ENCODE results near the gene RAP1GDS1. TPM values are rescaled to one million over a fixed set of nuclear protein-coding genes. Genes with fewer than 3 reads are reported as not detected.
"Not testable (repeated sequence)": the region's sequence is repeated elsewhere in the genome, so short reads cannot be mapped to it uniquely, and the experiment has no call there.

Gene RAP1GDS1
- total RNA-seq, 1 donor from 2014 or later = 121 TPM

DNA sequence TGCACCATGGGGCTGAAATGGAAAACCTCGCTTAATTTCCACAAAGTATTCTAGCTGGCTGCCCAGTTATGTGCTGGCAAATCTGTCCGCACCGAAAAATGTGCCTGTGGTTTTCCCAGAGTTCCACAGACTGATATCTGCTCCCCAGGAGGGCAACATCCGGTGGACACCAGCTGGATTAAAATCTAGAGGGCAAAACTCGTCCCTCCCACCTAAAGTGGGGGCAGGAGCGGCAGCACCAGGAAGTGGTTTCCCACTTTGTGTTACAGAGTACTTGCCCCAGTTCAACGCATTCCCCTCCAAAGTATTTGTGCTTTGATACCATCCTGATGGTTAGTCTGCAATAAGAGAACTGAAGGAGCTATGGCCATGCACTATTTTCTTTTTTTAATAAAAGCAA, 209.6 kb downstream of the RAP1GDS1 start:
- DNase-seq = no peak
- no peak for TF ChIP-seq CTCF (IDR thresholded peaks at IDR 0.05; ENCODE audit: partially characterized antibody, unreplicated experiment)
- Mint-ChIP-seq H3K36me3 (ENCODE audit: unreplicated experiment) (no peaks in the 10 kb centered on the region), H3K27ac (ENCODE audit: unreplicated experiment) (no peak overlapping the region), H3K27me3 (ENCODE audit: unreplicated experiment) (no peaks in the 10 kb centered on the region), H3K4me3 (ENCODE audit: unreplicated experiment) (no peak overlapping the region), H3K4me1 (ENCODE audit: low read depth, unreplicated experiment) (peaks cover 7% of the 10 kb centered on the region), H3K9me3 (ENCODE audit: unreplicated experiment) (peaks cover 4% of the 10 kb centered on the region)

DNA sequence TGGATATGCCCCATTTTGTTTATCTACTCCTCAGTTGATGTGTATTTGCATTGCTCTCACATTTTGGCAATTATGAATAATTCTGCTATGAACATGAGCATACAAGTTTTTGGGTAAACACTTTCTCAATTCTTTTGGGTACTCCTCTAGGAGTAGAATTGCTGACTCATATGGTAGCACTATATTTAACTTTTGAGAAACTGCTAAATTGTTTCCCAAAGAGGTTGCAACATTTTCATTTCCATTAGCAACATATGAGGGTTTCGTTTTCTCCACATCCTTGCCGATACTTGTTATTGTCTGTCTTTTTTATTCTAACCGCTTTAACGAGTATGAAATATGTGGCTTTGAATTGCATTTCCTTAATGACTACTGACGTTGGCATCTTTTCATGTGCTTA, 211.9 kb downstream of the RAP1GDS1 start:
- Mint-ChIP-seq H3K9me3 (ENCODE audit: unreplicated experiment) (no peaks in the 10 kb centered on the region), H3K4me3 (ENCODE audit: unreplicated experiment) (no peak overlapping the region), H3K27ac (ENCODE audit: unreplicated experiment) (no peak overlapping the region), H3K4me1 (ENCODE audit: low read depth, unreplicated experiment) (peaks cover 7% of the 10 kb centered on the region), H3K36me3 (ENCODE audit: unreplicated experiment) (no peaks in the 10 kb centered on the region), H3K27me3 (ENCODE audit: unreplicated experiment) (no peaks in the 10 kb centered on the region)
- TF ChIP-seq CTCF (IDR thresholded peaks at IDR 0.05; ENCODE audit: partially characterized antibody, unreplicated experiment) = no peak
- no peak for DNase-seq

DNA sequence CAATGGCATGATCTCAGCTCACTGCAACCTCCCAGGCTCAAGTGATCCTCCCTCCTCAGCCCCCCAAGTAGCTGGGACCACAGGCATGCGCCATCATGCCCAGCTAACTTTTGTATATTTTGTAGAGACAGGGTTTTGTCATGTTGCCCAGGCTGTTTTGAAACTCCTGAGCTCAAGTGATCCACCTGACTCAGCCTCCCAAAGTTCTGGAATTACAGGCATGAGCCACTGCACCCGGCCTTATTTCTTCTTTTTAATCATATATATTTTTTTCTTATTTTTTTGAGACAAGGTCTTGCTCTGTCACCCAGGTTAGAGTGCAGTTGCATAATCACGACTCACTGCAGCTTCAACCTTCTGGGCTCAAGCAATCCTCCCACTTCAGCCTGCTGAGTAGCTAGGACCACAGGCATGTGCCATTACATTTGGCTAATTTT, 213.2 kb downstream of the RAP1GDS1 start:
- no peaks in the 10 kb centered on the region for H3K36me3 Mint-ChIP-seq (ENCODE audit: unreplicated experiment)
- no peak for TF ChIP-seq CTCF (IDR thresholded peaks at IDR 0.05; ENCODE audit: partially characterized antibody, unreplicated experiment)
- H3K4me1 Mint-ChIP-seq (ENCODE audit: low read depth, unreplicated experiment) = peaks cover 3% of the 10 kb centered on the region
- no peaks in the 10 kb centered on the region for H3K27me3 Mint-ChIP-seq (ENCODE audit: unreplicated experiment)
- no peak overlapping the region for H3K27ac Mint-ChIP-seq (ENCODE audit: unreplicated experiment)
- H3K9me3 Mint-ChIP-seq (ENCODE audit: unreplicated experiment) = no peaks in the 10 kb centered on the region
- no peak overlapping the region for H3K4me3 Mint-ChIP-seq (ENCODE audit: unreplicated experiment)
- no peak for DNase-seq

DNA sequence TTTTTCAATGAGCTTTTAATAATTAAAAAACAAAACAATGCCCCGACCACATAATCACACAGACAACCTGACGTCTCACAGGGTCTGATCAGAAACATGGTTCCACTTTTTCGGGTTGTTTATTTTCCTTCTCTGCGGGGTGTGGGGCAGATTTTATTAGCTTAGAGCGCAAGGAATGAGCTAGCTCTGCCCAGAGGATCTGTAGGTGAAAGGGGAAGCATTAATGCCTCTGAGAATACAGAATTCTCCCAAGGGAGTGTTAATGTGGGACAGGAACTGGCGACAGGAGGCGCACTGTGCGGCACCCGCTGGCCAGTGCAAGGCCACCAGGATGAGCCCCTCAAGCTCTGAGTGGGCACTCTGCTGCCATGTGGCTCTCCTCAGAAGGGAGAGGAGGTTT, 215.7 kb downstream of the RAP1GDS1 start:
- no peak overlapping the region for H3K27ac Mint-ChIP-seq (ENCODE audit: unreplicated experiment)
- no peaks in the 10 kb centered on the region for H3K9me3 Mint-ChIP-seq (ENCODE audit: unreplicated experiment)
- no peak for TF ChIP-seq CTCF (IDR thresholded peaks at IDR 0.05; ENCODE audit: partially characterized antibody, unreplicated experiment)
- no peak overlapping the region for H3K4me3 Mint-ChIP-seq (ENCODE audit: unreplicated experiment)
- no peaks in the 10 kb centered on the region for H3K27me3 Mint-ChIP-seq (ENCODE audit: unreplicated experiment)
- H3K4me1 Mint-ChIP-seq (ENCODE audit: low read depth, unreplicated experiment) = no peaks in the 10 kb centered on the region
- DNase-seq = no peak
- H3K36me3 Mint-ChIP-seq (ENCODE audit: unreplicated experiment) = no peaks in the 10 kb centered on the region

DNA sequence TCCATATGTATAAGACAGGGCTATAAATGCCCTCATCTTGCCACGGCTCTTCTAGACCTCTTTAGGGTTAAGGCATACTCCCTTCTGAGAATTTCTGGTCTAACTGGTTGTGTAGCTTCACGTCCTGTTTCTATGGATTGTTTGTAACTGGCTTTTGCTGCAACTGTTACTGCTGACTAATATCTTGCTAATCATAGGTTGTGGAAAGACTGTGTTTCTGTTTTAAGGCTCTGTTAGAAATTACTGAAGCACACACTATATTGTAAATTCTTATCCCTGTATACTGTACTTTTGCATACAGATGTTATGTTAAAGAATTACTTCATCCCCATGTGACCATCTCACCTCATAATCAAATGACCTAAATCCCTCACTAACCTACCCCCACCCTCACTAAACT, 218.4 kb downstream of the RAP1GDS1 start:
- not testable (repeated sequence) for H3K9me3 Mint-ChIP-seq (ENCODE audit: unreplicated experiment); H3K27ac Mint-ChIP-seq (ENCODE audit: unreplicated experiment); H3K4me1 Mint-ChIP-seq (ENCODE audit: low read depth, unreplicated experiment); H3K36me3 Mint-ChIP-seq (ENCODE audit: unreplicated experiment); H3K4me3 Mint-ChIP-seq (ENCODE audit: unreplicated experiment); DNase-seq; H3K27me3 Mint-ChIP-seq (ENCODE audit: unreplicated experiment)

DNA sequence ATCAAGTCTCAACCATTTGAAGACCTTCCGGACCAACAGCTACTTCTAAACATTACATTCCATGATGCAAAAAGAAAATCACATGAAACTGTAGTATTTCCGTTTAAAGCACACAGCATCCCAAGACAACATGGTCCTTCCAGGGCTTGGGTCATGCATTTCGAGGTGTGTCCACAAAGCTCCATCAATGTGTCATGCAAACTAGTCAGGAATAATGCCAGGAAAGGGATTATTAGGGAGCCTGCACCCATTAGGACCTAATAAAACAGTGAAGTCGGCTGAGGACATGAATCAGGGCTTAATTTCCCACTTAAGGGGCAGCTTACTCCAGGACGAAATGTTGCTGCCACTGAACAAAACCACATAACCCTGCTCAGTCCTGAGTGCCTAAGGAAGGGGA, 219.4 kb downstream of the RAP1GDS1 start:
- no peaks in the 10 kb centered on the region for H3K4me1 Mint-ChIP-seq (ENCODE audit: low read depth, unreplicated experiment)
- H3K27ac Mint-ChIP-seq (ENCODE audit: unreplicated experiment) = no peak overlapping the region
- TF ChIP-seq CTCF (IDR thresholded peaks at IDR 0.05; ENCODE audit: partially characterized antibody, unreplicated experiment) = no peak
- H3K9me3 Mint-ChIP-seq (ENCODE audit: unreplicated experiment) = no peaks in the 10 kb centered on the region
- H3K36me3 Mint-ChIP-seq (ENCODE audit: unreplicated experiment) = no peaks in the 10 kb centered on the region
- H3K4me3 Mint-ChIP-seq (ENCODE audit: unreplicated experiment) = no peak overlapping the region
- DNase-seq = no peak
- no peaks in the 10 kb centered on the region for H3K27me3 Mint-ChIP-seq (ENCODE audit: unreplicated experiment)
